Prostate gland (tissue), 2 donors: ENCODE measurements around the gene PPP1R3D. TPM values are rescaled to one million over a fixed set of nuclear protein-coding genes. Genes with fewer than 3 reads are reported as not detected.

Experiments
- DNase-seq: peaks from one replicate; pipeline ENCODE4 v3.0.0-alpha.2; 2019; ENCODE audit warnings: low spot score
- H3K27ac ChIP-seq, 2 donors: fragments of 200-600 bp; sonication (generic); 2 replicates each; pipeline ENCODE4 v1.5.1; 2017 to 2019
- H3K27me3 ChIP-seq: fragments of 200-600 bp; sonication (generic); replicated peaks from 2 replicates; pipeline ENCODE4 v1.5.1; 2019; ENCODE audit not compliant: insufficient read depth
- H3K36me3 ChIP-seq, 2 donors: fragments of 200-600 bp; sonication (generic); 1 replicate in 1 of 2; 2 replicates in 1 of 2; pipeline versions ENCODE4 v1.5.1 to v1.8.1; 2017 to 2019
- H3K4me1 ChIP-seq: fragments of 200-600 bp; sonication (generic); replicated peaks from 2 replicates; pipeline ENCODE4 v1.5.1; 2019
- H3K4me3 ChIP-seq, 2 donors: fragments of 200-600 bp; sonication (generic); 2 replicates each; pipeline ENCODE4 v1.5.1; 2017 to 2019
- H3K9me3 ChIP-seq: fragments of 200-600 bp; sonication (generic); 2 replicates; pipeline ENCODE4 v1.5.1; 2017
- CTCF ChIP-seq, 4 experiments: fragments of 200-600 bp in 2 of 4; fragments of 450-650 bp in 2 of 4; sonication (generic) in 2 of 4; IDR thresholded peaks; 1 replicate in 3 of 4; 2 replicates in 1 of 4; pipeline ENCODE4 v1.5.1; 2016 to 2019; ENCODE audit warnings: antibody characterized with exemption in 4 of 4, mild to moderate bottlenecking in 2 of 4, moderate library complexity in 2 of 4
- POLR2A ChIP-seq: fragments of 450-650 bp; IDR thresholded peaks from one replicate; pipeline ENCODE4 v1.6.1; 2016; ENCODE audit warnings: antibody characterized with exemption, mild to moderate bottlenecking
- POLR2AphosphoS5 ChIP-seq: sonication (generic); formaldehyde crosslinking; IDR thresholded peaks from one replicate; pipeline ENCODE4 v1.6.1; 2017; ENCODE audit warnings: antibody characterized with exemption
- WGBS: methylation state at CpG from one replicate; pipeline ENCODE4 v1.1.5; 2018; 5-methylcytosine and 5-hydroxymethylcytosine counted together
- intact Hi-C: fragments of 100-400 bp; cut with DNase I; formaldehyde crosslinking; loops from one replicate; pipeline ENCODE4 v1.14.2; 2022
- total RNA-seq, 2 donors: library from RNA; depleted of rRNA; stranded (reverse); fragments of >200 nt; gene quantifications; one replicate each; pipeline ENCODE4 v1.1.0, GENCODE V29; 2016

PPP1R3D gene
- total RNA-seq, 2 donors from 2014 or later: 16.0 to 16.6 TPM

DNA sequence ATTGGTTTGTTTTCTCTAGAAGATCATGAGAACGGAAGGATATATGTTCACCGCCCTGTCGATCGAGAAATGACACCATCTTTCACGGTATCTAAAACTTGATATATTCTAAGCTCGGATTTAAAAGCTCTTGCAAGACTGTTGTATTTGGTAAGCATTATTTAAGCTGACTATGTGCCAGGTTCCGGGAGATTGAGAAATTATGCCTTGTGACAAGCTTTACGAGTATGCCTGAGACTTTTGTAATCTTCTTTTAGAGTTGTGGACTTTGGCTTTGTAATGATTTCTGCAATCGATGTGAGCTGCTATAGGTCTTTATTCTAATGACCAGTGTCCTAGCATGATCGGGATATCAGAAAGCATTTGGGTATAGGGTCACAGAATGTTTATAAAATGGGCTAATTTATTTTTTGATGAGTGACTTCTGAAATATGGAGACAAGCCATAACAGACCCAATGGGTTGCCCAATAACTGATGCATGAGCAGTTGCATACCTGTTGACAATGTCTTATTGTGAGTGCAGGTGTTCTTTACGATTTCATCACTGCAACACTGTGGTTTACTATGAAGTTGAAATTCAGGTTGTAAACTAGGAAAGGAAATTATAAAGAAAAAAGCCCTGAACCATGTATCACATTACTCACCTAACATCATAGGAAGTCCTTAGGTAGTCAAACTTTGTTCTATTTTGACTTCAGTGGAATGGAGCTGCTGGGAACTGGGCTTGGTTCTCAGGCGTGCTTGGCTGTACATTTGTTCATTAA lies 32.1 kb upstream of the PPP1R3D start:
- H3K4me1 ChIP-seq: peaks cover 4% of the 10 kb centered on the region
- intact Hi-C loops: no loop called here
- no peaks in the 10 kb centered on the region for H3K27me3 ChIP-seq
- H3K27ac ChIP-seq: peak overlapping the region; percentile 39 to 45
- peak; percentile 76 for DNase-seq
- no peaks in the 10 kb centered on the region for H3K36me3 ChIP-seq
- TF ChIP-seq POLR2AphosphoS5 (peak; percentile 77), POLR2A (no peak)
- WGBS: 52% methylated on average over 12 of the region's 12 CpGs
- H3K9me3 ChIP-seq: no peaks in the 10 kb centered on the region
- H3K4me3 ChIP-seq: no peak overlapping the region

GRCh38 chr20:59971428-59971827 lies 31.3 kb upstream of the PPP1R3D start:
- intact Hi-C loops: no loop called here
- H3K27ac ChIP-seq: peak overlapping the region; percentile 39 to 45
- no peak overlapping the region for H3K4me3 ChIP-seq
- no peaks in the 10 kb centered on the region for H3K27me3 ChIP-seq
- H3K36me3 ChIP-seq: no peaks in the 10 kb centered on the region
- no peaks in the 10 kb centered on the region for H3K9me3 ChIP-seq
- TF ChIP-seq POLR2AphosphoS5 (no peak), POLR2A (no peak), CTCF (IDR thresholded peaks at IDR 0.05) (no peak)
- peaks cover 4% of the 10 kb centered on the region for H3K4me1 ChIP-seq
- DNase-seq: no peak
- WGBS: 62% methylated on average over 1 of the region's 1 CpG

- Histone ChIP-seq H3K9me3 (no peaks in the 10 kb centered on the region), H3K27me3 (no peaks in the 10 kb centered on the region), H3K36me3 (no peaks in the 10 kb centered on the region), H3K4me3 (no peak overlapping the region), H3K4me1 (peaks cover 4% of the 10 kb centered on the region), H3K27ac (no peak overlapping the region)
- TF ChIP-seq POLR2AphosphoS5 (no peak), POLR2A (no peak), CTCF (IDR thresholded peaks at IDR 0.05) (no peak)
- intact Hi-C loops: no loop called here
- WGBS: 88% methylated on average over 3 of the region's 3 CpGs
- no peak for DNase-seq
Observed at GRCh38 chr20:59966428-59966827, 26.3 kb upstream of the PPP1R3D start.

DNA sequence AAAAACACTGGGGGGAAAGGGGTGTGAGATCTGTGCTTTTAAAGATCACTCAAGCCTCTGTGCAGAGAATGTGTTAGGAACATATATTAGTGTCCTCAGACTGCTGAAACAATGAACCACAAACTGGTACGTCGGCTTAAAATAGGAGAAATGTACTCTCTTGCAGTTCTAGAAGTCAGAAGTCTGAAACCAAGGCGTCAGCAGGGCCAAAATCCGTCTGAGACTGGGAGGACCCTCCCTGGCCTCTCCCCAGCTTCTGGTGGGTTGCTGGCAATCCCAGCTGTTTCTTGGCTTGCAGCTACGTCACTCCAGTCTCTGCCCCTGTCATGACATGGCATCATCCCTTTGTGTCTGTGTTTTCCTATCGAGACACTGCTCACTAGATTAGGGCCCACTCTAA lies 22.1 kb upstream of the PPP1R3D start:
- Histone ChIP-seq H3K36me3 (no peaks in the 10 kb centered on the region), H3K27ac (peak overlapping the region in 1 of 2 donors; percentile 26), H3K27me3 (no peaks in the 10 kb centered on the region), H3K4me3 (no peak overlapping the region), H3K9me3 (no peaks in the 10 kb centered on the region), H3K4me1 (no peaks in the 10 kb centered on the region)
- WGBS: 63% methylated on average over 6 of the region's 6 CpGs
- TF ChIP-seq CTCF (IDR thresholded peaks at IDR 0.05) (no peak), POLR2AphosphoS5 (no peak), POLR2A (no peak)
- no peak for DNase-seq
- intact Hi-C loops: no loop called here

GRCh38 chr20:59961423-59961822 lies 21.3 kb upstream of the PPP1R3D start:
- TF ChIP-seq POLR2AphosphoS5: peak; percentile 51
- no peak for TF ChIP-seq CTCF (IDR thresholded peaks at IDR 0.05)
- Histone ChIP-seq H3K36me3 (no peaks in the 10 kb centered on the region), H3K27me3 (no peaks in the 10 kb centered on the region), H3K4me3 (no peak overlapping the region), H3K4me1 (no peaks in the 10 kb centered on the region), H3K9me3 (no peaks in the 10 kb centered on the region), H3K27ac (peak overlapping the region in 1 of 2 donors; percentile 26)
- peak; percentile 34 for DNase-seq
- 33% methylated on average over 2 of the region's 2 CpGs for WGBS
- intact Hi-C loops: no loop called here
